Liver (tissue), 9 donors: ENCODE results near the gene CD47. TPM values are rescaled to one million over a fixed set of nuclear protein-coding genes. Genes with fewer than 3 reads are reported as not detected.

Experiments
- DNase-seq: peaks from one replicate; pipeline ENCODE4 v3.0.0-alpha.2; 2017; ENCODE audit warnings: low spot score
- H3K27ac ChIP-seq, 2 donors: one replicate each; pipeline ENCODE4 v1.7.0; 2013; ENCODE audit warnings: inconsistent platforms in 2 of 2, low read length in 2 of 2, control low read depth in 1 of 2, low read depth in 1 of 2, mild to moderate bottlenecking in 1 of 2
- H3K27me3 ChIP-seq, 4 donors: one replicate each; pipeline versions ENCODE4 v1.6.1 to v1.7.0; 2013; ENCODE audit warnings: low read length in 3 of 4, inconsistent platforms in 1 of 4, mild to moderate bottlenecking in 1 of 4, moderate library complexity in 1 of 4; ENCODE audit not compliant: control insufficient read depth in 4 of 4, insufficient read depth in 4 of 4
- H3K36me3 ChIP-seq, 4 donors: one replicate each; pipeline versions ENCODE4 v1.6.1 to v1.7.0; 2013; ENCODE audit warnings: low read length in 3 of 4, mild to moderate bottlenecking in 3 of 4, low read depth in 1 of 4, moderate library complexity in 1 of 4; ENCODE audit not compliant: control insufficient read depth in 4 of 4, insufficient read depth in 3 of 4
- H3K4me1 ChIP-seq, 4 donors: one replicate each; pipeline versions ENCODE4 v1.6.1 to v1.7.0; 2013; ENCODE audit warnings: low read length in 3 of 4, mild to moderate bottlenecking in 3 of 4, moderate library complexity in 1 of 4; ENCODE audit not compliant: control insufficient read depth in 4 of 4, insufficient read depth in 4 of 4
- H3K4me3 ChIP-seq, 3 donors: one replicate each; pipeline versions ENCODE4 v1.6.1 to v1.7.0; 2013; ENCODE audit warnings: low read length in 3 of 3, control low read depth in 1 of 3, low read depth in 1 of 3, mild to moderate bottlenecking in 1 of 3
- H3K9ac ChIP-seq, 2 donors: one replicate each; pipeline ENCODE4 v1.7.0; 2013; ENCODE audit warnings: low read length in 2 of 2, mild to moderate bottlenecking in 2 of 2, moderate library complexity in 2 of 2, control low read depth in 1 of 2, low read depth in 1 of 2
- H3K9me3 ChIP-seq, 4 donors: one replicate each; pipeline versions ENCODE4 v1.6.1 to v1.7.0; 2013; ENCODE audit warnings: low read length in 3 of 4; ENCODE audit not compliant: control insufficient read depth in 4 of 4
- EGR1 ChIP-seq, 2 donors: IDR thresholded peaks; 2 replicates each; pipeline ENCODE4 v1.6.1; 2016 to 2018; ENCODE audit warnings: antibody characterized with exemption in 2 of 2, low read depth in 2 of 2
- FOXA1 ChIP-seq: IDR thresholded peaks from 2 replicates; pipeline ENCODE4 v1.6.1; 2016; ENCODE audit warnings: antibody characterized with exemption
- FOXA2 ChIP-seq: IDR thresholded peaks from 2 replicates; pipeline ENCODE4 v1.6.1; 2016; ENCODE audit warnings: antibody characterized with exemption
- GABPA ChIP-seq, 2 donors: IDR thresholded peaks in 1 of 2; conservative IDR thresholded peaks in 1 of 2; 2 replicates each; pipeline ENCODE4 v1.6.1; 2016; ENCODE audit warnings: antibody characterized with exemption in 2 of 2, mild to moderate bottlenecking in 1 of 2, moderate library complexity in 1 of 2
- HNF4A ChIP-seq, 2 donors: conservative IDR thresholded peaks; 2 replicates each; pipeline ENCODE4 v1.6.1; 2016; ENCODE audit warnings: antibody characterized with exemption in 2 of 2, mild to moderate bottlenecking in 2 of 2
- HNF4G ChIP-seq: IDR thresholded peaks from 2 replicates; pipeline ENCODE4 v1.6.1; 2016; ENCODE audit warnings: antibody characterized with exemption
- JUND ChIP-seq, 2 donors: IDR thresholded peaks; 2 replicates each; pipeline ENCODE4 v1.6.1; 2016; ENCODE audit warnings: antibody characterized with exemption in 2 of 2
- NR2F2 ChIP-seq: IDR thresholded peaks from 2 replicates; pipeline ENCODE4 v1.6.1; 2016; ENCODE audit warnings: antibody characterized with exemption
- RAD21 ChIP-seq, 2 donors: IDR thresholded peaks; 2 replicates each; pipeline ENCODE4 v1.6.1; 2016; ENCODE audit warnings: antibody characterized with exemption in 2 of 2, mild to moderate bottlenecking in 2 of 2
- RXRA ChIP-seq, 2 donors: IDR thresholded peaks; 2 replicates each; pipeline ENCODE4 v1.6.1; 2017 to 2018; ENCODE audit warnings: antibody characterized with exemption in 2 of 2, mild to moderate bottlenecking in 1 of 2
- SP1 ChIP-seq: IDR thresholded peaks from 2 replicates; pipeline ENCODE4 v1.6.1; 2018; ENCODE audit warnings: antibody characterized with exemption, mild to moderate bottlenecking
- TAF1 ChIP-seq: conservative IDR thresholded peaks from 2 replicates; pipeline ENCODE4 v1.6.1; 2016; ENCODE audit warnings: antibody characterized with exemption, mild to moderate bottlenecking
- YY1 ChIP-seq: IDR thresholded peaks from 2 replicates; pipeline ENCODE4 v1.6.1; 2016; ENCODE audit warnings: antibody characterized with exemption, mild to moderate bottlenecking
- WGBS: extraction: QIAGEN DNeasy Blood & Tissue Kit; methylation state at CpG from one replicate; pipeline ENCODE4 v1.1.7; 2013; 5-methylcytosine and 5-hydroxymethylcytosine counted together
- polyA plus RNA-seq, 2 donors: library from polyadenylated mRNA; stranded (reverse) in 1 of 2; unstranded in 1 of 2; fragments of 200-250 nt in 1 of 2; fragments of >200 nt in 1 of 2; fragmentation: Nextera tagmentation in 1 of 2; extraction: Ambion mirVana in 1 of 2; gene quantifications; one replicate each; pipeline versions ENCODE4 v1.2.1 to v1.2.3, GENCODE V29; 2013 to 2015
- total RNA-seq, 2 donors: library from RNA; depleted of rRNA; stranded (reverse); fragments of >200 nt; gene quantifications; one replicate each; pipeline ENCODE4 v1.2.3, GENCODE V29; 2014
- TF ChIP-seq, protein P1 (sequence below): IDR thresholded peaks from 2 replicates; pipeline ENCODE4 v1.6.1; 2016; ENCODE audit warnings: antibody characterized with exemption
- TF ChIP-seq, protein P2 (sequence below): IDR thresholded peaks from 2 replicates; pipeline ENCODE4 v1.6.1; 2016; ENCODE audit warnings: antibody characterized with exemption
- TF ChIP-seq, protein P3 (sequence below): IDR thresholded peaks from 2 replicates; pipeline ENCODE4 v1.6.1; 2016; ENCODE audit warnings: antibody characterized with exemption
- TF ChIP-seq, protein P4 (sequence below): IDR thresholded peaks from 2 replicates; pipeline ENCODE4 v1.6.1; 2016; ENCODE audit warnings: antibody characterized with exemption, mild to moderate bottlenecking
- TF ChIP-seq, protein P5 (sequence below): fragments of 150-350 bp; IDR thresholded peaks from 2 replicates; pipeline ENCODE4 v1.5.1; 2017; ENCODE audit warnings: improper control_type of control experiment, low read depth, low read length; ENCODE audit not compliant: missing input control
- donor health status: healthy.
- donor health status: healthy.
- donor health status: healthy.
- donor health status: healthy.
- donor health status: healthy.

The CD47 gene
- total and polyA plus RNA-seq, 4 donors, result 23.4 to 39.5 (median 33.9) TPM

DNA sequence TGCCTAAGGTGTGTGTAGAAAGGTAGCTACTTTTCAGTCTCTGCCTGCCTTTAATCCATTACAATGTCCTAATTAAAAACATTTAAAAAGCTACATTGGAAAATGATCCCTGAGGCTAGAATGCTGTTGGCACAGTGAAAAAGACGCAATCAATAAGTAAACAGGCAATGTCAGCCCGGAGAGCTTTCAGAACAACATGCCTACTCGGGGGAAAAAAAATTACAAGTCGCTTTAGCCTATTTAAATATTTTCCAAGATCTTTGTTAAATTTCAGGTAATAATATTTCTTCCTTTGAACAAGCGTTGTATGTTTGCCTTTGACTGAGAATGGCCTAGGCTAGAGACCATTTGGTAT, 46.6 kb upstream of the CD47 start:
- TF ChIP-seq, protein P1, sequence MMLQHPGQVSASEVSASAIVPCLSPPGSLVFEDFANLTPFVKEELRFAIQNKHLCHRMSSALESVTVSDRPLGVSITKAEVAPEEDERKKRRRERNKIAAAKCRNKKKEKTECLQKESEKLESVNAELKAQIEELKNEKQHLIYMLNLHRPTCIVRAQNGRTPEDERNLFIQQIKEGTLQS, result no peak
- no peak for TF ChIP-seq JUND (IDR thresholded peaks at IDR 0.05)
- no peak for TF ChIP-seq TAF1
- TF ChIP-seq EGR1 (IDR thresholded peaks at IDR 0.05; ENCODE audit: low read depth in 2 of 2), result no peak
- no peak for TF ChIP-seq HNF4A (conservative IDR thresholded peaks at IDR 0.05)
- peak; percentile 30 for TF ChIP-seq FOXA2
- TF ChIP-seq SP1, result no peak
- TF ChIP-seq RXRA (IDR thresholded peaks at IDR 0.05), result no peak

DNA sequence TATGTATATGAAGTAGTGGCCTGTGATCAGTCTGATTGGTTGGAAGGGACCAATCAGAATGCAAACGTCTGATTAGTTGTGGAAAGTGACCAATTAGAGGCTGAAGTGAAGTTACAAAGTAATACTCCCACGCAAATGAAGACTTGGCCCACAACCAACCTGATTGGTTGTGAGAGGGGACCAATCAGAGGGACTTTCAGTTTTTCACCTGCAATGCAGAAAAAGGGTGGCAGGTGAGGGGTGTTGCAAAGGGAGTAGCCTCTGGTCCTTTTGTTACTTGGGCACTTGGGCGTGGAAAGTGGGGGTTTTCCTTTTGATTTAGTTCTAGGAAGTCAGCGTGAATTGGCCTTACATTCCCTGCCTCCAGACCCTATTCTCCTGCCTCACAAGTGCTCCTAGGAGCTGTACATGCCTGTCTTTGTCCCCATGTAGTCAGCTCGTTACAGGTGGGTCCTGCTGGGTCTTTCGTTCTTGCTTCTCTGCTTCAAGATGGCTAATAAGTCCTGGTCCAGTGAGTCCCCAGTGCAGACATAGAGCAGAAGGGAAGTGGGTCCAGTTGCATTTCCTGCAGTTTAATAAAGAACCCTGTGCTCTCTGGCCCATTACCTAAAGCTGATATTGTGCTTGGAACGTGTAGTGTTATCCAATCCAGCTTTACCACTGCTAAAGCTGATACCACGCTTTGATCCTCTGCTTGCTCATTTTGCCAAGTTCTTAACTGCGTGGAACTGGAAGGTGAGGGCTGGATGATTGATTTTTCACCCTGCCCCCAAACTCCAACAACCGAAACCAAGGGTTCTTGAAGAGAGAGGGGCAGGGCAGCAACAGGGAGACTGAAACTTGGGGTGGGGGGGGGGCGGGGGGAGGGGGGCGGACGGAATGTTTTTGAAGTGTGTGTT, 46.0 kb upstream of the CD47 start:
- TF ChIP-seq, protein P2, sequence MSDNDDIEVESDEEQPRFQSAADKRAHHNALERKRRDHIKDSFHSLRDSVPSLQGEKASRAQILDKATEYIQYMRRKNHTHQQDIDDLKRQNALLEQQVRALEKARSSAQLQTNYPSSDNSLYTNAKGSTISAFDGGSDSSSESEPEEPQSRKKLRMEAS, result no peak
- TF ChIP-seq EGR1 (IDR thresholded peaks at IDR 0.05; ENCODE audit: low read depth in 2 of 2) (no peak), NR2F2 (no peak), TAF1 (no peak), YY1 (no peak), FOXA1 (no peak), FOXA2 (no peak), GABPA (IDR thresholded peaks at IDR 0.05 in 1 of 2, conservative IDR thresholded peaks at IDR 0.05 in 1 of 2) (no peak), JUND (IDR thresholded peaks at IDR 0.05) (no peak), SP1 (no peak), HNF4G (no peak), RAD21 (IDR thresholded peaks at IDR 0.05) (no peak), HNF4A (conservative IDR thresholded peaks at IDR 0.05) (no peak), RXRA (IDR thresholded peaks at IDR 0.05) (no peak)
- TF ChIP-seq, protein P3, sequence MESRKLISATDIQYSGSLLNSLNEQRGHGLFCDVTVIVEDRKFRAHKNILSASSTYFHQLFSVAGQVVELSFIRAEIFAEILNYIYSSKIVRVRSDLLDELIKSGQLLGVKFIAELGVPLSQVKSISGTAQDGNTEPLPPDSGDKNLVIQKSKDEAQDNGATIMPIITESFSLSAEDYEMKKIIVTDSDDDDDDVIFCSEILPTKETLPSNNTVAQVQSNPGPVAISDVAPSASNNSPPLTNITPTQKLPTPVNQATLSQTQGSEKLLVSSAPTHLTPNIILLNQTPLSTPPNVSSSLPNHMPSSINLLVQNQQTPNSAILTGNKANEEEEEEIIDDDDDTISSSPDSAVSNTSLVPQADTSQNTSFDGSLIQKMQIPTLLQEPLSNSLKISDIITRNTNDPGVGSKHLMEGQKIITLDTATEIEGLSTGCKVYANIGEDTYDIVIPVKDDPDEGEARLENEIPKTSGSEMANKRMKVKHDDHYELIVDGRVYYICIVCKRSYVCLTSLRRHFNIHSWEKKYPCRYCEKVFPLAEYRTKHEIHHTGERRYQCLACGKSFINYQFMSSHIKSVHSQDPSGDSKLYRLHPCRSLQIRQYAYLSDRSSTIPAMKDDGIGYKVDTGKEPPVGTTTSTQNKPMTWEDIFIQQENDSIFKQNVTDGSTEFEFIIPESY, result no peak
- TF ChIP-seq, protein P1, result no peak
- TF ChIP-seq, protein P4, sequence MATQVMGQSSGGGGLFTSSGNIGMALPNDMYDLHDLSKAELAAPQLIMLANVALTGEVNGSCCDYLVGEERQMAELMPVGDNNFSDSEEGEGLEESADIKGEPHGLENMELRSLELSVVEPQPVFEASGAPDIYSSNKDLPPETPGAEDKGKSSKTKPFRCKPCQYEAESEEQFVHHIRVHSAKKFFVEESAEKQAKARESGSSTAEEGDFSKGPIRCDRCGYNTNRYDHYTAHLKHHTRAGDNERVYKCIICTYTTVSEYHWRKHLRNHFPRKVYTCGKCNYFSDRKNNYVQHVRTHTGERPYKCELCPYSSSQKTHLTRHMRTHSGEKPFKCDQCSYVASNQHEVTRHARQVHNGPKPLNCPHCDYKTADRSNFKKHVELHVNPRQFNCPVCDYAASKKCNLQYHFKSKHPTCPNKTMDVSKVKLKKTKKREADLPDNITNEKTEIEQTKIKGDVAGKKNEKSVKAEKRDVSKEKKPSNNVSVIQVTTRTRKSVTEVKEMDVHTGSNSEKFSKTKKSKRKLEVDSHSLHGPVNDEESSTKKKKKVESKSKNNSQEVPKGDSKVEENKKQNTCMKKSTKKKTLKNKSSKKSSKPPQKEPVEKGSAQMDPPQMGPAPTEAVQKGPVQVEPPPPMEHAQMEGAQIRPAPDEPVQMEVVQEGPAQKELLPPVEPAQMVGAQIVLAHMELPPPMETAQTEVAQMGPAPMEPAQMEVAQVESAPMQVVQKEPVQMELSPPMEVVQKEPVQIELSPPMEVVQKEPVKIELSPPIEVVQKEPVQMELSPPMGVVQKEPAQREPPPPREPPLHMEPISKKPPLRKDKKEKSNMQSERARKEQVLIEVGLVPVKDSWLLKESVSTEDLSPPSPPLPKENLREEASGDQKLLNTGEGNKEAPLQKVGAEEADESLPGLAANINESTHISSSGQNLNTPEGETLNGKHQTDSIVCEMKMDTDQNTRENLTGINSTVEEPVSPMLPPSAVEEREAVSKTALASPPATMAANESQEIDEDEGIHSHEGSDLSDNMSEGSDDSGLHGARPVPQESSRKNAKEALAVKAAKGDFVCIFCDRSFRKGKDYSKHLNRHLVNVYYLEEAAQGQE, result no peak
- TF ChIP-seq, protein P5, sequence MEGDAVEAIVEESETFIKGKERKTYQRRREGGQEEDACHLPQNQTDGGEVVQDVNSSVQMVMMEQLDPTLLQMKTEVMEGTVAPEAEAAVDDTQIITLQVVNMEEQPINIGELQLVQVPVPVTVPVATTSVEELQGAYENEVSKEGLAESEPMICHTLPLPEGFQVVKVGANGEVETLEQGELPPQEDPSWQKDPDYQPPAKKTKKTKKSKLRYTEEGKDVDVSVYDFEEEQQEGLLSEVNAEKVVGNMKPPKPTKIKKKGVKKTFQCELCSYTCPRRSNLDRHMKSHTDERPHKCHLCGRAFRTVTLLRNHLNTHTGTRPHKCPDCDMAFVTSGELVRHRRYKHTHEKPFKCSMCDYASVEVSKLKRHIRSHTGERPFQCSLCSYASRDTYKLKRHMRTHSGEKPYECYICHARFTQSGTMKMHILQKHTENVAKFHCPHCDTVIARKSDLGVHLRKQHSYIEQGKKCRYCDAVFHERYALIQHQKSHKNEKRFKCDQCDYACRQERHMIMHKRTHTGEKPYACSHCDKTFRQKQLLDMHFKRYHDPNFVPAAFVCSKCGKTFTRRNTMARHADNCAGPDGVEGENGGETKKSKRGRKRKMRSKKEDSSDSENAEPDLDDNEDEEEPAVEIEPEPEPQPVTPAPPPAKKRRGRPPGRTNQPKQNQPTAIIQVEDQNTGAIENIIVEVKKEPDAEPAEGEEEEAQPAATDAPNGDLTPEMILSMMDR, result no peak
- Histone ChIP-seq H3K27me3 (no peaks in the 10 kb centered on the region), H3K36me3 (no peaks in the 10 kb centered on the region), H3K27ac (no peak overlapping the region), H3K9ac (no peak overlapping the region), H3K9me3 (no peaks in the 10 kb centered on the region), H3K4me3 (peak overlapping the region in 1 of 3 donors; percentile 6), H3K4me1 (peaks cover 0 to 2% (median 0%) of the 10 kb centered on the region in 4 donors)
- 65% methylated on average over 13 of the region's 13 CpGs for WGBS
- no peak for DNase-seq

More for the DNA sequence above, 46.6 kb upstream of the CD47 start:
- Histone ChIP-seq H3K9me3 (no peaks in the 10 kb centered on the region), H3K27me3 (no peaks in the 10 kb centered on the region), H3K4me1 (peaks cover 0 to 2% (median 0%) of the 10 kb centered on the region in 4 donors), H3K36me3 (no peaks in the 10 kb centered on the region), H3K4me3 (peak overlapping the region in 1 of 3 donors; percentile 6), H3K27ac (no peak overlapping the region), H3K9ac (no peak overlapping the region)
- 28% methylated on average over 5 of the region's 5 CpGs for WGBS
- DNase-seq, result no peak
